ENCODE results near the gene MATCAP1.

MATCAP1 gene

DNA sequence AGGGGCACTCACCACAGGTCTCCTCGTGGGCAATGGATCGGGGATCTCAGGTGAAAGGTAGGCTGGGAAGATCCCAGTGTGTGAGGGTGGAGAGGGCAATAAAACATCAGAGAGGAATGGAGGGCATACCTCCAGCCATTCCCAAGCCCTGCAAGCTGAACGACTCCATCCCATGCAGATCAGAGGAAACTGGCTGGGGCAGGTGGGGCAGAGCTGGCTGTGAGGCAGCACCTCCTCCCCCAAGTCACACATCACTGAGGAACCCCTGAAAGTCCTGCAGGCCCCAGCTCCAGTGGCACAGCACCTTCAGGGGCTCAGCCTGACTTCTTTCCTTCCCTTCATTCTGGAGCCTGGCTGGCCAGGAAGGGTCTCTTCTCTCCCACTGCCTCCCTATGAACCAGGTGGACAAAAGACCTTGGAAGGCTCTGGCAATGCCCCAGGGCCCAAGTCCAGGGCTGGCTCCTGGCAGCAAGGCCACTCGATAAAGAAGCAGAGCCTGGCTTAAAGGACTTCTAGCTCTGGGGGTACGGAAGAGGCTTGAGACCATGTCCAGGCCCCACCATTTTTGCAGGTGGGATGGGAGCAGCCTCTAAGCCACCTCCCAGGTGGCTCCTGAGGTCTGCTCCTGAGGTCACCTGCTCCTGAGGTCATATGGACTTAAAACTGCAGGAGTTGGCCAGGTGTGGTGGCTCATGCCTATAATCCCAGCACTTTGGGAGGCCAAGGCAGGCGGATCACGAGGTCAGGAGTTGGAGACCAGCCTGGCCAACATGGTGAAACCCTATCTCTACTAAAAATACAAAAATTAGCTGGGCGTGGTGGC is 29.6 kb upstream of the MATCAP1 start:
- DNase-seq (ENCODE audit: low read depth, low spot score): no peak
- in situ Hi-C loops (cut with HindIII; ENCODE audit: low sequenced_read_pairs): no loop called here
- no peak overlapping the region for H3K4me3 ChIP-seq (ENCODE audit: low read depth, low read length)
- TF ChIP-seq, protein P1, sequence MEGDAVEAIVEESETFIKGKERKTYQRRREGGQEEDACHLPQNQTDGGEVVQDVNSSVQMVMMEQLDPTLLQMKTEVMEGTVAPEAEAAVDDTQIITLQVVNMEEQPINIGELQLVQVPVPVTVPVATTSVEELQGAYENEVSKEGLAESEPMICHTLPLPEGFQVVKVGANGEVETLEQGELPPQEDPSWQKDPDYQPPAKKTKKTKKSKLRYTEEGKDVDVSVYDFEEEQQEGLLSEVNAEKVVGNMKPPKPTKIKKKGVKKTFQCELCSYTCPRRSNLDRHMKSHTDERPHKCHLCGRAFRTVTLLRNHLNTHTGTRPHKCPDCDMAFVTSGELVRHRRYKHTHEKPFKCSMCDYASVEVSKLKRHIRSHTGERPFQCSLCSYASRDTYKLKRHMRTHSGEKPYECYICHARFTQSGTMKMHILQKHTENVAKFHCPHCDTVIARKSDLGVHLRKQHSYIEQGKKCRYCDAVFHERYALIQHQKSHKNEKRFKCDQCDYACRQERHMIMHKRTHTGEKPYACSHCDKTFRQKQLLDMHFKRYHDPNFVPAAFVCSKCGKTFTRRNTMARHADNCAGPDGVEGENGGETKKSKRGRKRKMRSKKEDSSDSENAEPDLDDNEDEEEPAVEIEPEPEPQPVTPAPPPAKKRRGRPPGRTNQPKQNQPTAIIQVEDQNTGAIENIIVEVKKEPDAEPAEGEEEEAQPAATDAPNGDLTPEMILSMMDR (IDR thresholded peaks at IDR 0.05; ENCODE audit: low read depth, low read length): no peak

DNA sequence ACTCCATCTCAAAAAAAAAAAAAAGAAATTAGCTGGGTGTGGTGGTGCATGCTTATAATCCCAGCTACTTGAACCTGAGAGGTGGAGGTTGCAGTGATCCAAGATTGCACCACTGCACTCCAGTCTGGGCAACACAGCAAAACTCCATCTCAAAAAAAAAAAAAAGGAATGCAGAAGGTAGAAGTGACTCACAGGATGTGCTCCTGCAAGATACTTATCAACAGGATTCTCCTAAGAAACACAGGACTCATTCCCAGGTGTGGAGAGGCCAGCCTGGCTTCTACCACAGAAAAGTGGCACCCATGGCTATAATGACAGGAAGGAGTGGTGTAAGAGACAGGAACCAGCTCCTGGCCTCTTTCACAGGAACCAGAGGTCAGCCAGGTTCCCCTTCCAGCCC is 29.0 kb upstream of the MATCAP1 start:
- no peak for DNase-seq (ENCODE audit: low read depth, low spot score)
- TF ChIP-seq, protein P1 (IDR thresholded peaks at IDR 0.05; ENCODE audit: low read depth, low read length): no peak
- in situ Hi-C loops (cut with HindIII; ENCODE audit: low sequenced_read_pairs): no loop called here
- H3K4me3 ChIP-seq (ENCODE audit: low read depth, low read length): no peak overlapping the region

DNA sequence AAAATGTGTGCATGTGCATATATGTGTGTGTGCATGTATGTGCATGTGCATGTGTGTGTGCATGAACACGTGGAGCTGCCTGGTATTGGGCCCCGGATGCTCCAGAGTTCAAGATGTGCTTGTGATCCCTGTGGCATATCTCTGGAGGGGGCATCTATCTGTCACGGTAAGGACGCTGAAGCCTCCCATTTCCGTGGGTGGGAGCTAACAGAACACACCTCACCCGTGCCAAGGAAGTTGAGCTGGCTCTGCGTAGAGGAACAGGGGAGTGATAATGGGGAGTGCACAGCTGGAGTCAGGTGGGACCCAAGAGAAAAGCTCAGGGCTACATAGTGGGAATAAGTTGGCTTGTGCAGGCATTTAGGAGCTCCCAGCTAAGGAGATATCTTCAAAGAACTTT is 27.9 kb upstream of the MATCAP1 start:
- no peak overlapping the region for H3K4me3 ChIP-seq (ENCODE audit: low read depth, low read length)
- TF ChIP-seq, protein P1 (IDR thresholded peaks at IDR 0.05; ENCODE audit: low read depth, low read length): no peak
- in situ Hi-C loops (cut with HindIII; ENCODE audit: low sequenced_read_pairs): no loop called here
- DNase-seq (ENCODE audit: low read depth, low spot score): no peak

DNA sequence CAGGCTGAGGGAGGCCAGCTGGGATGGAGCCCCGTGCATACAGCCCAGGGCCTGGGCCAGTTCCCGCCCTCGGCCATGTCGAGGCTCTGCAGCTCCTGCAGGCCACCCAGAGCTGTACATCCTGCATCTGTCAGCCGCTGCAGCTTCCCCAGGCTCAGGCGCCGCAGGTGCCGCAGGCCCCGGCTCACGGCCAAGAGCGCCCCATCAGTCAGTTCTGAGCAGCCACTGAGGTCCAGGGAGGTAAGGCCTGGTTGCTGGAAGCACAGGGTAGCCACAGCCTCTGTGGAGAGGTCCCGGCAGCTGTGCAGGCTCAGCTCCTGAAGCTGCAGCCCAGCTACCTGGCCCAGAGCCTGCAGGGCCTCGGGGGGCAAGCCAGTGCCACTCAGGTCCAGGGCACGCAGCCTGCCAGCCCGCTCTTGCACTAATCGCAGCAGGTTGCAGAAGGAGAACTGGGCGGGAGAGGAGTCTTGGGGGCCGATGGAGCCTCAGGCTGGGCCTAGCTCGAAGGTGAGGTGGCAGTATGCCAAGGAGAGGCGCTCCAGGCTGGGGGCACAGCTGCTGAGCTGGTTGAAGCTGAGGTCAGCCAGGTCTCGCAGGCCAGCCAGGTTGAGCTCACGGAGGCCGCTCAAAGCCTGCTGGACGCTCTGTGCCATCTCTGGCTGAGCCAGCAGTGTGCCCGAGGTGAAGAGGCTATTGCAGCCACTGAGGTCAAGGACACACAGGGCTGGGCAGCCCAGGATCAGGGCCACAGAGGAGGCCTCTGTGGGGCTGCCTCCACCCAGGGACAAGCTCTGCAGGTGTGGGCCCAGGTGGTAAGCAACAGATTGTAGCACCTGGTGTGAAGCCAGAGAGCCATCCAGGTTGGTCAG is 26.5 kb upstream of the MATCAP1 start:
- DNase-seq (ENCODE audit: low read depth, low spot score): no peak
- no peak overlapping the region for H3K4me3 ChIP-seq (ENCODE audit: low read depth, low read length)
- TF ChIP-seq, protein P1 (IDR thresholded peaks at IDR 0.05; ENCODE audit: low read depth, low read length): no peak
- in situ Hi-C loops (cut with HindIII; ENCODE audit: low sequenced_read_pairs): no loop called here

DNA sequence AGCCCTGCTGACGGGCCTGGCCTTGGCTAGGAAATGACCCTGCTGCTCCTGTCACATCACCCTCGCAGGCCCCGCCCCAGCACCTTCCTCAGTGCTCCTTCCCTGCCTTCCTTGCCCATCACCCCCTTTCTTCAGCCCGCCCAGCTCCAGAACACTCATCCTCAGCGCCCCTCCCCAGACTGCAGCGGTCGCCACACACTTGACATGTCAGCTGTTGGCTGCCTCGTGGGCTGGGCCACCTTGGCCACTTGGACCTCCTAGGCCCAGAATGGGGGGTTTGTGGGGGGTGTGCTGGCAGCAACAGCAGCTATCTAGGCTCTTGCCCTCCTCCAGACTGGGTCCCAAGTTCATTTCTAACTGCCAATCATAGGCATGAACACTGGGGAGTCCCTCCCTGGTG is 25.8 kb upstream of the MATCAP1 start:
- TF ChIP-seq, protein P1 (IDR thresholded peaks at IDR 0.05; ENCODE audit: low read depth, low read length): no peak
- H3K4me3 ChIP-seq (ENCODE audit: low read depth, low read length): no peak overlapping the region
- in situ Hi-C loops (cut with HindIII; ENCODE audit: low sequenced_read_pairs): no loop called here
- no peak for DNase-seq (ENCODE audit: low read depth, low spot score)

DNA sequence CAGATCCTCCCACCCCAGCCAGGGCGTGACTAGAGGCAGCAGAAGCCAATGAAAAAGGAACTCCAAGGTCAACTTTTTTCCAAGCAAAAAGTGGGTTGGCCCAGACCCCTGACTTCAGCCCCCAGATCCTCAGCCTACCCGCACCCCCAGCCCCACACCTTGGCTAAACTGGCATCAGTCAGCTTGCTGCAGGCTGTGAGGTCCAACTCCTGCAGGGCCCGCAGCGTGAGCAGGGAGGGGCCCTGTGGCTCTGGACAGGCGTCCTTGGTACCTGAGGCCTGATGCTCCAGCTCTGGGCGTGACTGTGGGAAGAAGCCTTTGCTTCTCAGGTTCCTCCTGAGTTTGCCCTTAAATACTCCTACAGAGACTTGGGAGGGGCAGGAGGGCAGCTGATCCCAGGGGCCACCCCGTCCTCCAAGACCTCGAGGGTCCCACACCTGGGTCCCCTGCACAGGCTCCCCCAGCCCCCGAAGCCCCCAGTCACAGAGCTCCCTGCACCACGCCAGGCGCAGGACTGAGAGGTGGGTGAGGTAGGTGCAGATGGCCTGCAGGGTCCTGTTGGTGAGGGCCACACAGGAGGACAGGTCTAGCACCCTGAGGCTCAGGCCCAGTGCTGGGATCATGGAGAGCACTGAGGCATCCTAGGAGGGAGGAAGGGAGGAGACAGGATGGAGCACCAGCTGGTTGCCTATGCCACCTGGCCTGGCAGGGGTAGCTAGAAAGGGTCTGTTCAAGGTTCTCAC is 24.6 kb upstream of the MATCAP1 start:
- TF ChIP-seq, protein P1 (IDR thresholded peaks at IDR 0.05; ENCODE audit: low read depth, low read length): no peak
- no peak for DNase-seq (ENCODE audit: low read depth, low spot score)
- no peak overlapping the region for H3K4me3 ChIP-seq (ENCODE audit: low read depth, low read length)
- in situ Hi-C loops (cut with HindIII; ENCODE audit: low sequenced_read_pairs): no loop called here
